Prostate gland (tissue), 2 donors: ENCODE data around the gene KCP. TPM values are rescaled to one million over a fixed set of nuclear protein-coding genes. Genes with fewer than 3 reads are reported as not detected.

Experiments
- DNase-seq: peaks from one replicate; pipeline ENCODE4 v3.0.0-alpha.2; 2019; ENCODE audit warnings: low spot score
- H3K27ac ChIP-seq, 2 donors: fragments of 200-600 bp; sonication (generic); 2 replicates each; pipeline ENCODE4 v1.5.1; 2017 to 2019
- H3K27me3 ChIP-seq: fragments of 200-600 bp; sonication (generic); replicated peaks from 2 replicates; pipeline ENCODE4 v1.5.1; 2019; ENCODE audit not compliant: insufficient read depth
- H3K36me3 ChIP-seq, 2 donors: fragments of 200-600 bp; sonication (generic); 1 replicate in 1 of 2; 2 replicates in 1 of 2; pipeline versions ENCODE4 v1.5.1 to v1.8.1; 2017 to 2019
- H3K4me1 ChIP-seq: fragments of 200-600 bp; sonication (generic); replicated peaks from 2 replicates; pipeline ENCODE4 v1.5.1; 2019
- H3K4me3 ChIP-seq, 2 donors: fragments of 200-600 bp; sonication (generic); 2 replicates each; pipeline ENCODE4 v1.5.1; 2017 to 2019
- H3K9me3 ChIP-seq: fragments of 200-600 bp; sonication (generic); 2 replicates; pipeline ENCODE4 v1.5.1; 2017
- CTCF ChIP-seq, 4 experiments: fragments of 200-600 bp in 2 of 4; fragments of 450-650 bp in 2 of 4; sonication (generic) in 2 of 4; IDR thresholded peaks; 1 replicate in 3 of 4; 2 replicates in 1 of 4; pipeline ENCODE4 v1.5.1; 2016 to 2019; ENCODE audit warnings: antibody characterized with exemption in 4 of 4, mild to moderate bottlenecking in 2 of 4, moderate library complexity in 2 of 4
- POLR2A ChIP-seq: fragments of 450-650 bp; IDR thresholded peaks from one replicate; pipeline ENCODE4 v1.6.1; 2016; ENCODE audit warnings: antibody characterized with exemption, mild to moderate bottlenecking
- POLR2AphosphoS5 ChIP-seq: sonication (generic); formaldehyde crosslinking; IDR thresholded peaks from one replicate; pipeline ENCODE4 v1.6.1; 2017; ENCODE audit warnings: antibody characterized with exemption
- WGBS: methylation state at CpG from one replicate; pipeline ENCODE4 v1.1.5; 2018; 5-methylcytosine and 5-hydroxymethylcytosine counted together
- intact Hi-C: fragments of 100-400 bp; cut with DNase I; formaldehyde crosslinking; loops from one replicate; pipeline ENCODE4 v1.14.2; 2022
- total RNA-seq, 2 donors: library from RNA; depleted of rRNA; stranded (reverse); fragments of >200 nt; gene quantifications; one replicate each; pipeline ENCODE4 v1.1.0, GENCODE V29; 2016

The KCP gene
- total RNA-seq, 2 donors from 2014 or later = 0.45 TPM; not detected in 1

DNA sequence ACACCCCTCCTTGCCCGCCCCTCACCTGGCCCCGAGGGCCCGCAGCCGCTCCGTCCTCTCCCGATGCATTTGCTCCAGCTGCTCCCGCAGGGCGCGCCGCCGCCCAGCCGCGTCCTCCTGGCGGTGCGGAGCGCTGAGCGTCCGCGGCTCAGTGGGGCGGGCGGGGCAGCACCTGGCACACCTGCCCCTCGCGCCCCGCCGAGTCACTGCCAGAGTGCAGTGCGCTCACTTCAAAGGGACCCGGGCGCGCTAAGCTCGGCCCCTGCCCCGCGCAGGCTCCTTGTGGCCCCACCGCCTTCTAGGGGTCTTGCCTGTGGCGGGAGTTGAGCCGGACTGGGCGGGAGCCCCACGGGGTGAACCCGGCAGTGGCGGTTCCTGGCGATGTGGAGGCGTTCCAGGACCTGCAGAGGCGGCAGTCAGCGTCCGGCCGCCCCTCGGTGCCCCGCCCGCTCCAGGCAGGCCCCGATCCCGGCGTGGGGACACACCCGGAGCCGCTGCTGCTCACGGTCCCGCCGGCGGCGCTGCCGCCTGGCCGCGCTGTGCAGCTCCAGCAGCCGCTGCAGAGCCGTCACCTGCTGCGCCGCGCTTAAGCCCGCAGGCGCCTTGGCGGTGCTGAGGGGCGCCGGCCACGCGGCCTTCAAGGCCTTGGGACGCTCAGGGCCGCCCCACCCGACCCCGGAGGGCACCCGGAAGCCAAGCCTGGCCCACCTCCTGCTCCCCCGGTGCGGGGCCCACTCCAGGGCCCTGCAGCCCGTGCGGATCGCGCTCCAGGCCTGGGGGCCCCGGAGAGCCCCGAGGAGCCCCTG is 41.2 kb downstream of the KCP start:
- peak overlapping the region in 1 of 2 donors; percentile 14 for H3K27ac ChIP-seq
- DNase-seq = peak; percentile 43

GRCh38 chr7:128868624-128869137 is 41.8 kb downstream of the KCP start:
- intact Hi-C loops = loop anchor here (5.0 kb wide), 1 partner anchor 261 kb away; no protein-coding TSS in a partner anchor
- DNase-seq = no peak
- no peak overlapping the region for H3K27ac ChIP-seq

More for the DNA sequence above, 41.2 kb downstream of the KCP start:
- Histone ChIP-seq H3K9me3 (no peaks in the 10 kb centered on the region), H3K36me3 (no peaks in the 10 kb centered on the region), H3K4me3 (peak overlapping the region; percentile 46), H3K27me3 (no peaks in the 10 kb centered on the region), H3K4me1 (peaks cover 3% of the 10 kb centered on the region)
- WGBS = 0% methylated on average over 44 of the region's 86 CpGs
- intact Hi-C loops = loop anchor here (5.0 kb wide), 1 partner anchor 262 kb away; no protein-coding TSS in a partner anchor
- peak in 1 of 4 experiments; percentile 34 for TF ChIP-seq CTCF (IDR thresholded peaks at IDR 0.05)
- TF ChIP-seq POLR2AphosphoS5 = no peak

GRCh38 chr7:128867842-128868623 is 42.5 kb downstream of the KCP start:
- peaks cover 9% of the 10 kb centered on the region for H3K4me1 ChIP-seq

More at GRCh38 chr7:128868624-128869137, 41.8 kb downstream of the KCP start:
- TF ChIP-seq CTCF (IDR thresholded peaks at IDR 0.05) = no peak
- no peak for TF ChIP-seq POLR2A
- TF ChIP-seq POLR2AphosphoS5 = no peak
- WGBS = 42% methylated on average over 13 of the region's 13 CpGs
- Histone ChIP-seq H3K9me3 (no peaks in the 10 kb centered on the region), H3K4me3 (peak overlapping the region; percentile 46), H3K27me3 (no peaks in the 10 kb centered on the region), H3K36me3 (no peaks in the 10 kb centered on the region), H3K4me1 (peaks cover 7% of the 10 kb centered on the region)

GRCh38 chr7:128867241-128867640 is 43.3 kb downstream of the KCP start:
- H3K27ac ChIP-seq = no peak overlapping the region
- peaks cover 9% of the 10 kb centered on the region for H3K4me1 ChIP-seq
- DNase-seq = no peak
- H3K27me3 ChIP-seq = no peaks in the 10 kb centered on the region
- H3K9me3 ChIP-seq = no peaks in the 10 kb centered on the region
- H3K4me3 ChIP-seq = no peak overlapping the region
- WGBS = 67% methylated on average over 4 of the region's 4 CpGs
- H3K36me3 ChIP-seq = no peaks in the 10 kb centered on the region
- intact Hi-C loops = loop anchor here (5.0 kb wide), 1 partner anchor 260 kb away; no protein-coding TSS in a partner anchor
- TF ChIP-seq POLR2A = no peak
- TF ChIP-seq CTCF (IDR thresholded peaks at IDR 0.05) = no peak
- no peak for TF ChIP-seq POLR2AphosphoS5

More at GRCh38 chr7:128867842-128868623, 42.5 kb downstream of the KCP start:
- H3K36me3 ChIP-seq = no peaks in the 10 kb centered on the region
- TF ChIP-seq POLR2A = no peak
- no peak for TF ChIP-seq CTCF (IDR thresholded peaks at IDR 0.05)
- WGBS = 68% methylated on average over 11 of the region's 11 CpGs
- no peak overlapping the region for H3K27ac ChIP-seq
- H3K27me3 ChIP-seq = no peaks in the 10 kb centered on the region
- no peak overlapping the region for H3K4me3 ChIP-seq
- intact Hi-C loops = loop anchor here (5.0 kb wide), 1 partner anchor 261 kb away; no protein-coding TSS in a partner anchor
- no peaks in the 10 kb centered on the region for H3K9me3 ChIP-seq
- DNase-seq = no peak
